GM12873 (cell line): ENCODE data around the gene SLC13A3.

Experiments
- TF ChIP-seq, protein P1 (sequence below): IDR thresholded peaks from 2 replicates; pipeline ENCODE4 v1.5.1; 2012; ENCODE audit warnings: low read depth, mild to moderate bottlenecking, moderate library complexity, low read length, control low read depth; ENCODE audit not compliant: insufficient read depth; ENCODE audit errors: missing control alignments

The SLC13A3 gene, protein sequence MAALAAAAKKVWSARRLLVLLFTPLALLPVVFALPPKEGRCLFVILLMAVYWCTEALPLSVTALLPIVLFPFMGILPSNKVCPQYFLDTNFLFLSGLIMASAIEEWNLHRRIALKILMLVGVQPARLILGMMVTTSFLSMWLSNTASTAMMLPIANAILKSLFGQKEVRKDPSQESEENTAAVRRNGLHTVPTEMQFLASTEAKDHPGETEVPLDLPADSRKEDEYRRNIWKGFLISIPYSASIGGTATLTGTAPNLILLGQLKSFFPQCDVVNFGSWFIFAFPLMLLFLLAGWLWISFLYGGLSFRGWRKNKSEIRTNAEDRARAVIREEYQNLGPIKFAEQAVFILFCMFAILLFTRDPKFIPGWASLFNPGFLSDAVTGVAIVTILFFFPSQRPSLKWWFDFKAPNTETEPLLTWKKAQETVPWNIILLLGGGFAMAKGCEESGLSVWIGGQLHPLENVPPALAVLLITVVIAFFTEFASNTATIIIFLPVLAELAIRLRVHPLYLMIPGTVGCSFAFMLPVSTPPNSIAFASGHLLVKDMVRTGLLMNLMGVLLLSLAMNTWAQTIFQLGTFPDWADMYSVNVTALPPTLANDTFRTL

DNA sequence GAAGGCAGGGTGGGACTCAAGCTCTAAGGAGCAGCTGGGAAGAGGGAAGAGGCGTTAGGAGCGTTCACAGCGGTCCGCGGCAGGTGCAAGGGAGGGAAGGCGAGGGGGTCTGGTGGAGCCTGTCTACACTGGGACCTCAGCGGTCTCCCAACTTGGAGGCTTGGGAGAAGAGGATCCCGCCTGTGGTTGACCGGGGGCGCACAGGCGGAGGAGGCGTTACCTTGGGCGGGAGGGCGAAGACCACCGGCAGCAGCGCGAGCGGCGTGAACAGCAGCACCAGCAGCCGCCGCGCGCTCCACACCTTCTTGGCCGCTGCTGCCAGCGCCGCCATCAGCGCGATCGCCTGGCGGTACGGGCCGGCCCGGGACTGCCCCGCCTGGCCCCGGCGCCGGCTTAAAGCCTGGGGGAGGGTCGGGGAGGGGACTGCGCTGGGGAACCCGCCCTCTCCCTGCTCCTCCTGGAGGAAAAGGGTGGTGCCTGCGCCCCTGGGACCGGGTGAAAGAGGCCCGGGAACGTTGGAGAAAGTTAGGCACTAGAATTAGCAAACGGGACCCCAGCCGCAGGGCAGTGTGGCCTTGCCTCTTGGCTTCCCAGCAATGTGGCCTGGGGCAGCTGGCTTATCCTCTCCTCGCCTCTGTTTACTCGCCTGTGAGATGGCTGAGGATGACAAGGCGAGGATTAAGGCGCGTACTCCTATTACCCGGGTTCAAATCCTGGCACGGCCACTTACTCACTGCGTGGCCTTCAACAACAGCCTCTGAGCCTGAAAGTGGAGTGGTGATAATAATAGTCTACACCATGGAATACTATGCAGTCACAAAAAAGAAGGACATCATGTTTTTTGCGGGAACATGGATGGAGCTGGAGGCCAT, at the start of gene SLC13A3:
Gene SLC13A3, minus strand, starts transcription at position 369 of the 872 bp plus-strand sequence. Its CDS starts 38 bp downstream, at position 331.
- TF ChIP-seq, protein P1, sequence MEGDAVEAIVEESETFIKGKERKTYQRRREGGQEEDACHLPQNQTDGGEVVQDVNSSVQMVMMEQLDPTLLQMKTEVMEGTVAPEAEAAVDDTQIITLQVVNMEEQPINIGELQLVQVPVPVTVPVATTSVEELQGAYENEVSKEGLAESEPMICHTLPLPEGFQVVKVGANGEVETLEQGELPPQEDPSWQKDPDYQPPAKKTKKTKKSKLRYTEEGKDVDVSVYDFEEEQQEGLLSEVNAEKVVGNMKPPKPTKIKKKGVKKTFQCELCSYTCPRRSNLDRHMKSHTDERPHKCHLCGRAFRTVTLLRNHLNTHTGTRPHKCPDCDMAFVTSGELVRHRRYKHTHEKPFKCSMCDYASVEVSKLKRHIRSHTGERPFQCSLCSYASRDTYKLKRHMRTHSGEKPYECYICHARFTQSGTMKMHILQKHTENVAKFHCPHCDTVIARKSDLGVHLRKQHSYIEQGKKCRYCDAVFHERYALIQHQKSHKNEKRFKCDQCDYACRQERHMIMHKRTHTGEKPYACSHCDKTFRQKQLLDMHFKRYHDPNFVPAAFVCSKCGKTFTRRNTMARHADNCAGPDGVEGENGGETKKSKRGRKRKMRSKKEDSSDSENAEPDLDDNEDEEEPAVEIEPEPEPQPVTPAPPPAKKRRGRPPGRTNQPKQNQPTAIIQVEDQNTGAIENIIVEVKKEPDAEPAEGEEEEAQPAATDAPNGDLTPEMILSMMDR: no peak

DNA sequence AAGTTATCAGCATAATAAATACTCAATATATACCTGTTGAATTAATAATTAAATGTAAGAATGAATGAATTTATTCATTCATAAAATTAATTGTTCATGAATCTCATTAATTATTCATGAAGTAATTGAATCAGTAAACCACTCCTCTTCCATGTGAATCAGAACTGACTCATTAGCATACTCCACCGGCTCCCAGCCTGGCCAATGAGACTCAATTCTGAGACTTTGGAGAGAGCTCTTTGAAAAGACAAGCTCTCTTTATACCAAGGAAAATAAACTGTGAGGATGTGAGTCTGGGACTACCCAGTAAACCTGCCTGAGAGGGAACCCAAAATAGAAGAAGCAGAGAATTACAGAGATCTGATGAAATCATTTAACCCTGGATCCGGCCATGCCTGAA, 49.8 kb upstream of the SLC13A3 start:
- TF ChIP-seq, protein P1: no peak

DNA sequence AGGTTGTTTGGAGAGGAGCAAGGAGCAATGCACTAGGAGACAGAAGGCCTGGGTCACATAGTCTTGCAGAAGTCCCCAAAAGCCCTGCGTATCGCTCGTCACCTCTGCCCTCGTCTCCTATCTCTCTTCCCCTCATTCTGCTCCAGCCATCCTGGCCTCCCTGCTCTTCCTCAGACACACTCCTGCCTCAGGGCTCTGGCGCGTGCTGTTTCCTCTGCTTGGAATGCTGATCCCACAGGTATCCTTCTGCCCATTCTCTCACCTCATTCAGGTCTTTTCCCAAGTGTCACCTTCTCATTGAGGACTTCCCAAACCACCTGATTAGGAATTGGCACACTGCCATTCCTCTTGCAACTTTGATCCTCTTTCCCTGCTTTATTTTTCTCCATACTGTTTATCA, 49.2 kb upstream of the SLC13A3 start:
- TF ChIP-seq, protein P1: no peak

DNA sequence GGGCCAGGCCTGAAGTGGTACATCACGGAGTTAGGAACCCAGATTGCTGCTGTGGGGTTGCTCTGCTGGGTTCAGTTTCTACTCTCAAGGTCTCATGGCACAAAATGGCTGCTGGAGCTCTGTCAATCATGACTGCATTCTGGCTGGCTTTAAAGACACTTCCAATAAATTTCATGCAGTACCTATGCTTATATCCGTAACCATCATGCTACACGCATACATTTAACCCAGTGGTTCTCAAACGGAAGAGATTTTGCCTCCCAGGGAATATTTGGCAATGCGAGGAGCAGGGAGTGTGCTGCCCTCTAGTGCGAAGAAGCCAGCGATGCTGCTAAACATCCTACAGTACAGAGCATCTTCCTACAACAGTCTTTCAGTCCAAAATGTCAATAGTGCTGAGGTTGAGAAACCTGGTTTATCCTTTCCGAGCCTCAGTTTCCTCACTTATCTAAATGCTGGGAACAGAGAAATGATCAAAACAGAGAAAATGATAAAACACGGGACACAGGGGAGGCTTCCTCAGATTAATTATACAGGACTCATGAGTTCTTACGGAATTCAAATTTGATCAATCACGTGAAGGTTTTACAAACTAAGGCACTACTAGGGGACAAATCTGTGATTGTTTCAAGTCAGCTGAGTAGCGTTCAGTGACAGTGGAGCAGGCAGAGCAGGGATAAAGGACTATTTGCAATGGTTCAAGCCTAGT, 48.5 kb upstream of the SLC13A3 start:
- TF ChIP-seq, protein P1: peak; percentile 71

DNA sequence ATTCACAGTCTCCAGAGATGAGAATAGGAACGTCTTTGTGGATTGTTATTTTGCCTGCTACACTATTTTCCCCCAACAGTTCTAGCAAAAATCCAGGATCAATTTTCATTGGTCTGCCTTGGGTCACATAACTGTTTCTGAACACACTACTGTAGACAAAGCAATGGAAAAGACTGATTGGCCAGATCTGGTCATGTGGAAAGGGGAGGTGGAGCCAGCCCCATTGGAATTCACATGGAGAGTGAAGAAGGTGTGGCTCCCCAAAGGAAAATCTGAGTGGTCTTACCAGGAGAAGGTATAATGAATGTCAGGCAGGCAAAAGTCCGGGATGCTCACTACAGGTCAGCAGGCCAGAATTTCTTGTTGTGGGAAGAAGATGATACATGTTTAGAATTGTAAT, 47.5 kb upstream of the SLC13A3 start:
- TF ChIP-seq, protein P1: no peak

DNA sequence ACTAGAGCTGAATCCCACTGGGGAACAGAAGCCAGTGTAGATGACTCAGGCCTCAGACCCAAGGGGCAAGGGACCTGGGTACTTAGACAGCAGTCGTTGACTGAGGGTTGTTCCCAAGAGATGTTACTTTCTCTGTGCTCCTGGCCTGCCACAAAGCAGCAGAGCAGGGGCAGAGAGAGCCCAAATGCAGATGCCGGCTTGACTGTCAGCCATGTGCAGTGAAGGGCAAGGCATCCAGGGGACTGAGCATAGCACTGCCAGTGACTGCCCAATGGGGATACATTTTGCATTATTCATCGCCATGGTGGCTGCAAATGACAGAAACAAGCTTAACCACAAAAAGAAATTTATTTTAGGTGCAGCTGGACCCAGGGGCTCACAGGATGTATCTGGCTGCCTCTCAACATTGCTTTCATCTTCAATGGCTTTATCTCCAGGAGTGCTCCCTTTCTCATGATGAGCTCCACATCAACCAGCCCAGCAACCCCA, 45.6 kb upstream of the SLC13A3 start:
- TF ChIP-seq, protein P1: no peak
